ENCODE results near the gene ECI1.

The ECI1 gene

GRCh38 chr16:2273931-2274330 is 22.5 kb upstream of the ECI1 start:
- Histone ChIP-seq H3K9me2 (replicated peaks; ENCODE audit: control insufficient read depth, low read length) (no peaks in the 10 kb centered on the region), H3K4me3 (ENCODE audit: low read length) (no peak overlapping the region), H3K27me3 (ENCODE audit: control insufficient read depth, low read length) (no peaks in the 10 kb centered on the region), H3K36me3 (ENCODE audit: control insufficient read depth, low read length) (no peaks in the 10 kb centered on the region), H3K9me3 (ENCODE audit: control insufficient read depth, insufficient read depth, low read length) (no peaks in the 10 kb centered on the region), H3F3A (ENCODE audit: control insufficient read depth, insufficient read depth) (no peaks in the 10 kb centered on the region), H3K27ac (ENCODE audit: low read depth, low read length) (no peak overlapping the region), H3K4me2 (ENCODE audit: low read length) (no peak overlapping the region), H3K4me1 (ENCODE audit: control insufficient read depth, low read length) (peaks cover 10% of the 10 kb centered on the region), H4K20me1 (ENCODE audit: control insufficient read depth, insufficient read depth, low read depth, low read length) (peaks cover 11% of the 10 kb centered on the region; the same call in 1 of the 2 replicates), H3K79me2 (ENCODE audit: control insufficient read depth, low read length) (peaks cover 19% of the 10 kb centered on the region)
- TF ChIP-seq CTCF (IDR thresholded peaks at IDR 0.05; ENCODE audit: low read depth, low read length, poor library complexity, severe bottlenecking) (no peak), EZH2phosphoT487 (IDR thresholded peaks at IDR 0.05; ENCODE audit: borderline replicate concordance, low read length) (no peak)

GRCh38 chr16:2273484-2273883 is 22.1 kb upstream of the ECI1 start:
- Histone ChIP-seq H3K36me3 (ENCODE audit: control insufficient read depth, low read length) (no peaks in the 10 kb centered on the region), H4K20me1 (ENCODE audit: control insufficient read depth, insufficient read depth, low read depth, low read length) (peaks cover 11% of the 10 kb centered on the region; the same call in 1 of the 2 replicates), H3K79me2 (ENCODE audit: control insufficient read depth, low read length) (peaks cover 23% of the 10 kb centered on the region), H3K9me3 (ENCODE audit: control insufficient read depth, insufficient read depth, low read length) (no peaks in the 10 kb centered on the region), H3F3A (ENCODE audit: control insufficient read depth, insufficient read depth) (no peaks in the 10 kb centered on the region), H3K27me3 (ENCODE audit: control insufficient read depth, low read length) (no peaks in the 10 kb centered on the region), H3K9me2 (replicated peaks; ENCODE audit: control insufficient read depth, low read length) (no peaks in the 10 kb centered on the region), H3K4me2 (ENCODE audit: low read length) (no peak overlapping the region), H3K4me1 (ENCODE audit: control insufficient read depth, low read length) (peaks cover 10% of the 10 kb centered on the region), H3K4me3 (ENCODE audit: low read length) (no peak overlapping the region), H3K27ac (ENCODE audit: low read depth, low read length) (no peak overlapping the region)
- TF ChIP-seq EZH2phosphoT487 (IDR thresholded peaks at IDR 0.05; ENCODE audit: borderline replicate concordance, low read length): no peak
- no peak for TF ChIP-seq CTCF (IDR thresholded peaks at IDR 0.05; ENCODE audit: low read depth, low read length, poor library complexity, severe bottlenecking)

GRCh38 chr16:2271848-2272461 is 20.6 kb upstream of the ECI1 start:
- Histone ChIP-seq H3K36me3 (ENCODE audit: control insufficient read depth, low read length) (peaks cover 6% of the 10 kb centered on the region), H3K27ac (ENCODE audit: low read depth, low read length) (no peak overlapping the region), H3K79me2 (ENCODE audit: control insufficient read depth, low read length) (peaks cover 35% of the 10 kb centered on the region), H3K4me1 (ENCODE audit: control insufficient read depth, low read length) (peaks cover 10% of the 10 kb centered on the region), H4K20me1 (ENCODE audit: control insufficient read depth, insufficient read depth, low read depth, low read length) (peaks cover 11% of the 10 kb centered on the region; the same call in 1 of the 2 replicates), H3K9me3 (ENCODE audit: control insufficient read depth, insufficient read depth, low read length) (no peaks in the 10 kb centered on the region), H3K9me2 (replicated peaks; ENCODE audit: control insufficient read depth, low read length) (no peaks in the 10 kb centered on the region), H3K4me3 (ENCODE audit: low read length) (no peak overlapping the region), H3K4me2 (ENCODE audit: low read length) (no peak overlapping the region), H3K27me3 (ENCODE audit: control insufficient read depth, low read length) (no peaks in the 10 kb centered on the region), H3F3A (ENCODE audit: control insufficient read depth, insufficient read depth) (no peaks in the 10 kb centered on the region)
- TF ChIP-seq EZH2phosphoT487 (IDR thresholded peaks at IDR 0.05; ENCODE audit: borderline replicate concordance, low read length) (no peak), CTCF (IDR thresholded peaks at IDR 0.05; ENCODE audit: low read depth, low read length, poor library complexity, severe bottlenecking) (no peak)

All from DOHH2 (cell line).